ENCODE data around the gene CCNA2. TPM values are rescaled to one million over a fixed set of nuclear protein-coding genes. Genes with fewer than 3 reads are reported as not detected.
A peak's percentile ranks its signal among the peaks of the same experiment; 100 is the strongest.

The CCNA2 gene
- polyA plus RNA-seq, 1 experiment = 18.6 TPM

GRCh38 chr4:121800638-121800960 lies 23.1 kb downstream of the CCNA2 start:
- H3K9me3 ChIP-seq (ENCODE audit: control insufficient read depth, insufficient read depth, low read length) = no peaks in the 10 kb centered on the region
- ChIA-PET POLR2A (interaction anchor here (0.8 to 0.9 kb wide), 3 partner anchors 9 to 132 kb away, joined by 3 to 4 read pairs (median 3); no protein-coding TSS in a partner anchor), CTCF (no interaction called here)
- H3K4me3 ChIP-seq (ENCODE audit: low read depth, low read length) = peak overlapping the region; percentile 96
- DNase-seq (ENCODE audit: low read depth, low spot score) = no peak
- TF ChIP-seq CTCF (IDR thresholded peaks at IDR 0.05; ENCODE audit: low read depth, low read length) = no peak
- H3K27ac ChIP-seq (ENCODE audit: low read depth, low read length) = peak overlapping the region; percentile 79
- H3K27me3 ChIP-seq (ENCODE audit: control insufficient read depth, insufficient read depth, low read length) = no peaks in the 10 kb centered on the region

GRCh38 chr4:121799867-121800501 lies 23.7 kb downstream of the CCNA2 start:
- Histone ChIP-seq H3K27me3 (ENCODE audit: control insufficient read depth, insufficient read depth, low read length) (no peaks in the 10 kb centered on the region), H3K9me3 (ENCODE audit: control insufficient read depth, insufficient read depth, low read length) (no peaks in the 10 kb centered on the region), H3K27ac (ENCODE audit: low read depth, low read length) (no peak overlapping the region), H3K4me3 (ENCODE audit: low read depth, low read length) (no peak overlapping the region)
- POLR2A ChIA-PET = no interaction called here
- no peak for TF ChIP-seq CTCF (IDR thresholded peaks at IDR 0.05; ENCODE audit: low read depth, low read length)
- CTCF ChIA-PET = interaction anchor here (0.5 to 1.1 kb wide), 2 partner anchors 316 to 338 kb away, joined by 3 to 5 read pairs; no protein-coding TSS in a partner anchor
- DNase-seq (ENCODE audit: low read depth, low spot score) = no peak

- no peak overlapping the region for H3K4me3 ChIP-seq (ENCODE audit: low read depth, low read length)
- DNase-seq (ENCODE audit: low read depth, low spot score) = no peak
- no peaks in the 10 kb centered on the region for H3K9me3 ChIP-seq (ENCODE audit: control insufficient read depth, insufficient read depth, low read length)
- ChIA-PET CTCF (interaction anchor here (0.5 to 1.1 kb wide), 2 partner anchors 315 to 337 kb away, joined by 3 to 5 read pairs; no protein-coding TSS in a partner anchor), POLR2A (no interaction called here)
- no peaks in the 10 kb centered on the region for H3K27me3 ChIP-seq (ENCODE audit: control insufficient read depth, insufficient read depth, low read length)
- no peak for TF ChIP-seq CTCF (IDR thresholded peaks at IDR 0.05; ENCODE audit: low read depth, low read length)
- H3K27ac ChIP-seq (ENCODE audit: low read depth, low read length) = no peak overlapping the region
These were observed 24.4 kb downstream of the CCNA2 start for GRCh38 chr4:121799208-121799823.

- ChIA-PET POLR2A (no interaction called here), CTCF (no interaction called here)
- TF ChIP-seq CTCF (IDR thresholded peaks at IDR 0.05; ENCODE audit: low read depth, low read length) = no peak
- Histone ChIP-seq H3K27me3 (ENCODE audit: control insufficient read depth, insufficient read depth, low read length) (no peaks in the 10 kb centered on the region), H3K4me3 (ENCODE audit: low read depth, low read length) (no peak overlapping the region), H3K9me3 (ENCODE audit: control insufficient read depth, insufficient read depth, low read length) (no peaks in the 10 kb centered on the region), H3K27ac (ENCODE audit: low read depth, low read length) (peak overlapping the region; percentile 12)
- DNase-seq (ENCODE audit: low read depth, low spot score) = no peak
These were observed 27.4 kb downstream of the CCNA2 start for GRCh38 chr4:121796283-121796682.

GRCh38 chr4:121794505-121795188 lies 29.0 kb downstream of the CCNA2 start:
- Histone ChIP-seq H3K27me3 (ENCODE audit: control insufficient read depth, insufficient read depth, low read length) (no peaks in the 10 kb centered on the region), H3K9me3 (ENCODE audit: control insufficient read depth, insufficient read depth, low read length) (no peaks in the 10 kb centered on the region), H3K27ac (ENCODE audit: low read depth, low read length) (no peak overlapping the region), H3K4me3 (ENCODE audit: low read depth, low read length) (no peak overlapping the region)
- ChIA-PET POLR2A (no interaction called here), CTCF (no interaction called here)
- no peak for DNase-seq (ENCODE audit: low read depth, low spot score)
- TF ChIP-seq CTCF (IDR thresholded peaks at IDR 0.05; ENCODE audit: low read depth, low read length) = no peak
